SK-N-MC (cell line): ENCODE measurements around the gene PRG3.
"Not testable (repeated sequence)": the region's sequence is repeated elsewhere in the genome, so short reads cannot be mapped to it uniquely, and the experiment has no call there.

ENCODE experiments used
- DNase-seq: peaks from one replicate; pipeline ENCODE4 v3.0.0-alpha.2; 2011; ENCODE audit warnings: low read depth, low spot score
- H3K27ac ChIP-seq: fragments of 200-600 bp; sonication (generic); 2 replicates; pipeline ENCODE4 v1.5.1; 2016; ENCODE audit warnings: mixed run types
- H3K36me3 ChIP-seq: fragments of 200-600 bp; sonication (generic); 2 replicates; pipeline ENCODE4 v1.6.1; 2017; ENCODE audit warnings: antibody characterized with exemption, low read length, mixed read lengths; ENCODE audit not compliant: insufficient read depth
- H3K4me3 ChIP-seq: fragments of 200-600 bp; sonication (generic); 2 replicates; pipeline ENCODE4 v1.5.1; 2016
- H3K9ac ChIP-seq: fragments of 200-600 bp; sonication (generic); 2 replicates; pipeline ENCODE4 v1.8.0; 2017; ENCODE audit warnings: mixed run types, mixed read lengths; ENCODE audit not compliant: insufficient read length
- H3K9me3 ChIP-seq: fragments of 200-600 bp; sonication (generic); 2 replicates; pipeline ENCODE4 v1.6.1; 2017; ENCODE audit warnings: low read depth, mild to moderate bottlenecking, antibody characterized with exemption, low read length, moderate library complexity, mixed read lengths
- EZH2 ChIP-seq: fragments of 200-600 bp; sonication (generic); IDR thresholded peaks from one replicate; pipeline ENCODE4 v1.6.1; 2017; ENCODE audit warnings: antibody characterized with exemption
- FOXP2 ChIP-seq: optimal IDR thresholded peaks from 2 replicates; pipeline ENCODE3; 2011; ENCODE audit warnings: mild to moderate bottlenecking, moderate library complexity; ENCODE audit not compliant: insufficient read depth; ENCODE audit errors: extremely low read length, control extremely low read depth
- POLR2AphosphoS5 ChIP-seq: IDR thresholded peaks from 2 replicates; pipeline ENCODE4 v1.6.1; 2012; ENCODE audit warnings: mild to moderate bottlenecking, low read depth, low read length, borderline replicate concordance

The PRG3 gene

DNA sequence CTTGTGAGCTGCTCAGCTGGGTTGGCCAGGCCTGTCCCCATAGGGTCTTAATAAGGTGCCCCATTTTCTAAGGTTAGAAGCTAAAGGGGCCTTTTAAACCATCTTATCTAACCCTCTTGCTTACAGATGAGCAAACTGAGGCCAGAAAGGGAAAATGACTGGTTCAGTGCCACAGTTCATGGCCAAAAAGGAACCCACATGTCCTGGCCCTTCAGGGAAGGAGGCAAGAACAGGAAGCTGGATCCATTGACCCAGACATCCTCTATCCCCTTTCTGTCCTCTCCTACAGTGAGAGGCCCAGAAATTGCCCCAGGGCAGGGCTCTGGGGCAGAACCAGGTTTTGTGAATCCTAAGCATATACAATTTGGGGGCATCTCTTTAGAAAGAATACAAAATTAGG, 10.0 kb downstream of the PRG3 start:
- H3K27ac ChIP-seq: no peak overlapping the region
- TF ChIP-seq EZH2: no peak
- TF ChIP-seq POLR2AphosphoS5: no peak
- no peak for TF ChIP-seq FOXP2
- no peak overlapping the region for H3K9ac ChIP-seq
- H3K36me3 ChIP-seq: no peaks in the 10 kb centered on the region
- DNase-seq: no peak
- H3K4me3 ChIP-seq: no peak overlapping the region
- H3K9me3 ChIP-seq: no peaks in the 10 kb centered on the region

DNA sequence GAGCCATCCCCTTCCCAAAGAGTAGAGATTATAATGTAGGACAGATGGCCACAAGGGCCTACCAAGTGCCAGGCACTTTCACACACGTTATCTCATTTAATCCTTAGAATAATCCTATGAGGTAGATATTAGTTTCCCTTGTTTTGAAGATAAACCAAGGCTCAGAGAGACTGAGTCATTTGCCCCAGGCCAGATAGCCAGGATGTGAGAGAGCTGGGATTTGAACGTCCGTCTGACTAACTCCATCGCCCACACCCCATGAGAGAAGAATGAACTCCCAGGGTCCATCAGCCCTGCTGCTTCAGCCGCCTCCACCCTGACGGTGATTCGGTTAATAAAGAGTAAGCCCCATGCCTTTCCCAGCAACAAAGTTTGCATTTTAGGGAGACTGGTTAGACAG, 10.7 kb downstream of the PRG3 start:
- Histone ChIP-seq H3K27ac (no peak overlapping the region), H3K9ac (no peak overlapping the region)
- TF ChIP-seq EZH2 (no peak), FOXP2 (no peak)

DNA sequence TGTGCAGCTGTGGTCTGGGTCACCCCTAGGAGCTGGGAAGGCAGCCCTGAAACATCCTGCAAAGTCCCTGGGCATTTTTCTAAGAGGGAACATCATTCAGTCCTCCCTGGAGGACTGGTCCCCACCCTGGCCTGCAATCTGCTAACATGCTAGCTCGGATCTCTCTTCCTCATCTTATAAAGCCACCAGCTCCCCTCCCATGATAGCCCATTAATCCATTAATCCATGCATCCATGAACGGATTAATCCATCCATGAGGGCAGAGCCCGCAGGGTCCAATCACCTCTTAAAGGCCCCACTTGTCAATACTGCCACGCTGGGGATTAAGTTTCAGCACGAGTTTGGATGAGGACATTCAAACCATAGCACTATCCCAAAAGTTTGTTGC, 12.1 kb downstream of the PRG3 start:
- Histone ChIP-seq H3K36me3 (no peaks in the 10 kb centered on the region), H3K9ac (no peak overlapping the region), H3K9me3 (no peaks in the 10 kb centered on the region), H3K27ac (no peak overlapping the region), H3K4me3 (no peak overlapping the region)
- TF ChIP-seq FOXP2 (no peak), EZH2 (no peak), POLR2AphosphoS5 (no peak)
- no peak for DNase-seq

More for the DNA sequence above, 10.7 kb downstream of the PRG3 start:
- Histone ChIP-seq H3K36me3 (no peaks in the 10 kb centered on the region), H3K9me3 (no peaks in the 10 kb centered on the region), H3K4me3 (no peak overlapping the region)
- no peak for DNase-seq

DNA sequence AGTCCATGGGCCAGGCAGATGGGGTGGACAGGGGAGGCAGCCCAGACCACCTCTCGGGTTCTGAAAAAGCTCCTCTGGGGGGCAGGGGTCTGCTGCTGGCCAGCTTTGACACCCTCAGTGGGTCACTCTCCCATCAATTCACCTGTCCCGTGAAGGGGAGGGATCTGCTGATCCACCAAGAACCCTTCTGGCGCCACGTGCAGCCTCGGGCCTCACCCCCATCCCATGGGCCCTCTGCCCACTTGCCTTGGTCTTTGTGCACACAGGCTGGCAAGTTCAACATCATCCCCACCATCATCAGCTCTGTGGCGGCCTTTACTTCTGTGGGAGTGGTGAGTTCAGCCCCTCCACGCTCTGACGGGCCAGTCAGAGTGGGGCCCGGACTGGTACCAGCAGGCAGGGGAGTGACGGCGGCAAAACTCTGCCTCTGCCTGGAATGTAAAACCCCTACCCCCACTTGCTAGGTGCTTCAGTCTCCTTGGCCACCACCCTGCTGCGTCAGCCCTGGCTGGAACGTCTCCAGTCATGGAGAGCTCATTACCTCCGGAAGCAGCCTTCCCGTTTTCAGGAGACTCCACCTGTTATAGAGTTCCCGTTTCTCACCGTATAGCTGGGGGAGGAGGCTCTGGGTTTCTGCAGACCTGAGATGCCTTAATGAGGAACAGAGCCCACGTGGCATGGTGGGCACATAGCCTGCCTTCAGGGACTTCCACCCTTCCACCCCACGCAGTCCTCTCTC, 12.7 kb downstream of the PRG3 start:
- TF ChIP-seq FOXP2 (no peak), EZH2 (no peak), POLR2AphosphoS5 (no peak)
- no peak for DNase-seq
- Histone ChIP-seq H3K36me3 (no peaks in the 10 kb centered on the region), H3K9me3 (no peaks in the 10 kb centered on the region), H3K27ac (no peak overlapping the region), H3K9ac (no peak overlapping the region), H3K4me3 (no peak overlapping the region)

DNA sequence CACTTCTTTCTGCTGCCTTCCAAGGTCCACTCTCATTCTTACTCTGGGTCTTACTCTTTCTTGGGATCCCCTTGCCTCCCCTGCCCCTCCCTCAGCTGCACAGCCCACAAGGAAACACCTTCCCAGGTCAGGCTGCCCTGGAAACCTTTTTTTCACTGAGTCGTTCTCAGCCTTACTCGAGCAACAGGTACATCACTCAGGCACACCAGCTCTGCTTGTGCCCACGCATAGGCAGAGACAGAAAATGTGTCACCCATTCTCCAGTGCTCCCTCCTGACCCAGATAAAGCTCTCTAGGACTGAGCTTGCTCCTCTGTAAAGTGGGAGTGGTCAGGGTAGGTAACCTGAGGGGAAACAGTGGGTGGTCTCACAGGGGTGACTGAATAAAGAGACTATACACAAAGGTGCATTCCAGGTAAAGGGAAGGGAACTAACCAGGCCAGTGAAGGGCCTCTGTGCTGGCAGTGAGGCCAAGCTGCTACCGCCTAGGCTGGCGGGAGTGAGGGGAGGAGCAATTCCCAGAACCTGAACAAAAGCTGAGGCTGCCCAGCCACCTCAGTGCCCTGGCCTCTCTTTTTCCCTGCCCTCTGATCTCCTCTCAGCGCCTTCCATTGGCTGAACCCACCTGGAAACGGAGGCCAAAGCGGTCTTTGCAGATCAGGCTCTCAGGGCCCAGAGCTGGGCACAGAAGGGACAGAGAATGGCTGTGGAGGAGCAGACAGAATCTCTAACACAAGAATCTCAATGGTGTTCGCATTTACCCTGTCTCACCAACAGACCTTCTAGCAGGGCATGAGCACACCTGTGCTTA, 15.9 kb downstream of the PRG3 start:
- Histone ChIP-seq H3K36me3 (no peaks in the 10 kb centered on the region), H3K4me3 (no peak overlapping the region), H3K9ac (no peak overlapping the region), H3K27ac (no peak overlapping the region), H3K9me3 (no peaks in the 10 kb centered on the region)
- no peak for TF ChIP-seq POLR2AphosphoS5
- TF ChIP-seq FOXP2: no peak
- no peak for TF ChIP-seq EZH2
- DNase-seq: no peak

DNA sequence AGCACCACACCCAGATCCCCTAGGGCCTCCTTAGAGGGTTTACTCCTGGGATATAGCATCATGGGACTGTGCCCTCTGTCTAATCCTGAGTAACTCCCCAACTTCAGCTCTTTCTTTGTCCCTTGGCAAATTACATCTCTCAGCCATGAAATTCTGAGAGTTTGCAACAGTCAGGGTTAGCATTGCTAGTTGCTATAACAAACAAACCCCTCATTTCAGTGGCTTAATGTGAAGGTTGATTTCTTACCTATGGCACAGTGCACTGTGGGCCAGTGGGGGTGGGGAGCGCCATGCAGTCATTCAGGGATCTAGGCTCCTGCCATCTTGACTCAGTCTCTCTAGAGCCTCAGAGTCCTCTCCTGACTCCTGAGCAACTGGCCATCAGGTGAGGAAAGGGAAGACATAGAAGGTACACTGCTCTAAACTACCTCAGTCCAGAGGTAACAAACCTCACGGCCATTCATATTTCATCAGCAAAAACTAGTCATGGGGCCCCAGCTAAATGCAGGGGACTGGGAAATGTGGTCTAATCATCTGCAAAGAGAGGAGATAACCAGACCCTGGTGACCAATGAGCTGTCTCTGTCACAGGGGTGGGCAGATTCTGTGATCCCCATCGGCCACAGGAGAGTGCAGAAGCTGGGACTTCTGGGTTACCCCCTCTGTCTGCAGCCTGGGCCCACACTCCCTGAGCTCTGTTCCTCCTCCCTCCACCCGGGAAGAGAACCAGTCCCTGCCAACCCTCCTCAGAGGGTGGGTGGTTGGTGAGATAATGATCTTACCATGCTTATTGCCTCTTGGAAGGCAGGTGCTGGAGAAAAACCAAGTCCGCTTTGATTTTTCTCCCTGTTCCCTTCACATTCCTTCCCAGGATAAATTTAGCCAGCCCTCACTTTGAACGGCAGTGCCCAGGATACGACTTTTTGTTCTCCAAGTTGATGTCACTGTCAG, 17.5 kb downstream of the PRG3 start:
- H3K4me3 ChIP-seq: no peak overlapping the region
- H3K9ac ChIP-seq: no peak overlapping the region
- TF ChIP-seq EZH2: no peak
- no peak for TF ChIP-seq POLR2AphosphoS5
- TF ChIP-seq FOXP2: no peak
- H3K27ac ChIP-seq: no peak overlapping the region
- DNase-seq: no peak
- H3K9me3 ChIP-seq: no peaks in the 10 kb centered on the region
- no peaks in the 10 kb centered on the region for H3K36me3 ChIP-seq

DNA sequence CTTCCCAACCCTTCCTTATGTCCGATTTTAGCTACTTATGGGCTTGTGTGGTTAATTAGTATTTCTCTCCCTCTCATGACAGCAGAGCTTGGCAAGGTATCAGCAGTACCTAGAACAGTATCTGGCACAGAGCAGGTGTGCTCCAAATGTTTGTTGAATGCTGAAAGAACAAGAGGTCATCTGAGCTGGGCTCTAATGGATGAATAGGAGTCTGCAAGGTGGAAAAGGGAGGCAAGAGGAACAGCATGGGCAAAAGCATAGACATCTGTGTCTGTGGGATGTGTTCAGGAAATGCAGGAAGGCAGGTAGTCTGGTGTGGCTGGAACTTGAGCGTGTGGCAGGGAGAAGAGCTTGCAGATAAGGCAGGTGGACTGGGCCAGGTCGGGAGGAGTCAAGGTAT, 19.0 kb downstream of the PRG3 start:
- DNase-seq: no peak
- no peak overlapping the region for H3K4me3 ChIP-seq
- H3K27ac ChIP-seq: no peak overlapping the region
- H3K9ac ChIP-seq: no peak overlapping the region
- no peaks in the 10 kb centered on the region for H3K9me3 ChIP-seq
- TF ChIP-seq POLR2AphosphoS5: no peak
- TF ChIP-seq FOXP2: no peak
- TF ChIP-seq EZH2: no peak
- H3K36me3 ChIP-seq: no peaks in the 10 kb centered on the region

DNA sequence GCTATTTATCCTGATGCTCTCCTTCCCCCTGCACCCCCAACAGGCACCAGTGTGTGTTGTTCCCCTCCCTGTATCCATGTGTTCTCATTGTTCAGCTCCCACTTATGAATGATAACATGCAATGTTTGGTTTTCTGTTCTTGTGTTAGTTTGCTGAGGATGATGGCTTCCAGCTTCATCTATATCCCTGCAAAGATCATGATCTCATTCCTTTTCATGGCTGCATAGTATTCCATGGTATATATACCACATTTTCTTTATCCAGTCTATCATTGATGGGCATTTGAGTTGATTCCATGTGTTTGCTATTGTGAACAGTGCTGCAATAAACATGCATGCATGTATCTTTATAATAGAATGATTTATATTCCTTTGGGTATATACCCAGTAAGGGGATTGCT, 19.5 kb downstream of the PRG3 start:
- not testable (repeated sequence) for DNase-seq, H3K9me3 ChIP-seq, H3K36me3 ChIP-seq, H3K27ac ChIP-seq, H3K4me3 ChIP-seq, H3K9ac ChIP-seq
